SK-N-SH (cell line): ENCODE measurements around the gene DEGS1.

ENCODE experiments used
- CTCF ChIP-seq: fragments of 200-600 bp; sonication (generic); IDR thresholded peaks from 2 replicates; pipeline ENCODE4 v1.6.1; 2017; ENCODE audit warnings: antibody characterized with exemption, mild to moderate bottlenecking, moderate library complexity
- RFX5 ChIP-seq: IDR thresholded peaks from 2 replicates; pipeline ENCODE4 v1.6.1; 2012; ENCODE audit warnings: mild to moderate bottlenecking, improper control_type of control experiment, low read length
- TCF12 ChIP-seq: IDR thresholded peaks from 2 replicates; pipeline ENCODE4 v1.4.0; 2012
- ZBTB33 ChIP-seq: IDR thresholded peaks from 2 replicates; pipeline ENCODE4 v1.4.0; 2012; ENCODE audit warnings: low read depth, borderline replicate concordance

- TF ChIP-seq CTCF: no peak
- no peak for TF ChIP-seq TCF12
- TF ChIP-seq RFX5: no peak
- TF ChIP-seq ZBTB33: no peak
These were observed 51.0 kb downstream of the DEGS1 start for GRCh38 chr1:224234017-224234416.
